Fibroblast of skin of left quadriceps (primary cell): ENCODE data around the gene GIGYF1.
"Not testable (repeated sequence)": the region's sequence is repeated elsewhere in the genome, so short reads cannot be mapped to it uniquely, and the experiment has no call there.

Experiments used
- DNase-seq, 2 experiments: peaks; one replicate each; pipeline ENCODE4 v3.0.0-alpha.2; 2013; ENCODE audit warnings: low read depth in 2 of 2

The GIGYF1 gene

GRCh38 chr7:100694098-100694745, at the start of gene GIGYF1:
Gene GIGYF1 (minus strand): TSS chr7:100694250. CDS start chr7:100688238, 6,012 bp downstream.
- DNase-seq: peak; percentile 23 to 27

- DNase-seq: no peak
Observed at GRCh38 chr7:100739934-100740333, 45.9 kb upstream of the GIGYF1 start.

DNA sequence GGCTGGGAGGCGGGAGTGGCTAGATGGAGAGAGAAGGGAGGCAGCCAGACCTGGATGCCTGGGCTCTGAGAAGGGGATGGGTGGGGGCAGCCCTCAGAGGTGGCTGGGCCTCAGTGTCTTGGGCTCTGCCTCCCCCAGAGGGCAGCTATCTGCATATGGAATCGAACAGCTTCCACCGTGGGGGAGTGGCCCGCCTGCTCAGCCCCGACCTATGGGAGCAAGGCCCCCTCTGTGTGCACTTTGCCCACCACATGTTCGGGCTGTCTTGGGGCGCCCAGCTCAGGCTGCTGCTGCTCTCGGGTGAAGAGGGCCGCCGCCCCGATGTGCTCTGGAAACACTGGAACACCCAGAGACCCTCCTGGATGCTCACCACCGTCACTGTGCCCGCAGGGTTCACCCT, 42.6 kb upstream of the GIGYF1 start:
- no peak for DNase-seq

DNA sequence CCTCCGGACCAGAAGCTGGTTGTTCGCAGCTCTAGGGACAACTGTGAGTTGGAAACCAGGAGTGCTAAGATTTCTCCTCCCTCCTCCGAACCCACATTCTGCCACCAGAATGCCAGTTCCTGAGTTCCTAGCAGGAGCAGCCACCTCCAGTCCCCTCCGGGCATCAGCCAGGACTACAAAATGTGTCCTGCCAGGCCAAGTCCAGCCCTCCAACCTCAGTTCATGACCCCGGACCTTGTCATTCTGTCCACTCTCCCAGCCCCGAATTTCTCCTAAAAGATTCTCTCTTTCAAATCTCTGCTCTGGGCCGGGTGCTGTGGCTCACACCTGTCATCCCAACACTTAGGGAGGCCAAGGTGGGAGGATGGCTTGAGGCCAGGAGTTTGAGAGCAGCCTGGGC, 41.7 kb upstream of the GIGYF1 start:
- DNase-seq: no peak

DNA sequence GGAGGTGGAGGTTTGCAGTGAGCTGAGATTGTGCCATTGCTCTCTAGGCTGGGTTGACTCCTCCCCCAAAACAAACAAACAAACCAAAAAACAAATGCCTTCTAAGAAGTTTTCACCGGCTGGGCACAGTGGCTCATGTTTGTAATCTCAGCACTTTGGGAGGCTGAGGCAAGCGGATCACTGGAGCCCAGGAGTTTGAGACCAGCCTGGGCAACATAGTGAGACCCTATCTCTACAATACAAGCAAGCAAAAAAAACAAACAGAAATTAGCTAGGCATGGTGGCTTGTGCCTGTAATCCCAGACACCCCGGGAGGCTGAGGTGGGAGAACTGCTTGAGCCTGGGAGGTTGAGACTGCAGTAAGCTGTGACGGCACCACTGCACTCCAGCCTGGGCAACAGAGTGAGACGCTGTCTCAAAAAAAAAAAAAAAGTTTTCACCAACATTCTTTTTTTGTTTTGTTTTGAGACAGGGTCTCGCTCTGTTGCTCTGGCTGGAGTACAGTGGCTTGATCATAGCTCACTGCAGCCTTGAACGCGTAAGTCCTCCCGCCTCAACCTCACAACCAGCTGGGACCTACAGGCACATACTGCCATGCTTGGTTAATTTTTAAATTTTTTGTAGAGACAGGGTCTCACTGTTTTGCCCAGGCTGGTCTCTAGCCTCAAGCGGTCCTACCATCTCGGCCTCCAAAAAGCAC, 38.0 kb upstream of the GIGYF1 start:
- no peak for DNase-seq

DNA sequence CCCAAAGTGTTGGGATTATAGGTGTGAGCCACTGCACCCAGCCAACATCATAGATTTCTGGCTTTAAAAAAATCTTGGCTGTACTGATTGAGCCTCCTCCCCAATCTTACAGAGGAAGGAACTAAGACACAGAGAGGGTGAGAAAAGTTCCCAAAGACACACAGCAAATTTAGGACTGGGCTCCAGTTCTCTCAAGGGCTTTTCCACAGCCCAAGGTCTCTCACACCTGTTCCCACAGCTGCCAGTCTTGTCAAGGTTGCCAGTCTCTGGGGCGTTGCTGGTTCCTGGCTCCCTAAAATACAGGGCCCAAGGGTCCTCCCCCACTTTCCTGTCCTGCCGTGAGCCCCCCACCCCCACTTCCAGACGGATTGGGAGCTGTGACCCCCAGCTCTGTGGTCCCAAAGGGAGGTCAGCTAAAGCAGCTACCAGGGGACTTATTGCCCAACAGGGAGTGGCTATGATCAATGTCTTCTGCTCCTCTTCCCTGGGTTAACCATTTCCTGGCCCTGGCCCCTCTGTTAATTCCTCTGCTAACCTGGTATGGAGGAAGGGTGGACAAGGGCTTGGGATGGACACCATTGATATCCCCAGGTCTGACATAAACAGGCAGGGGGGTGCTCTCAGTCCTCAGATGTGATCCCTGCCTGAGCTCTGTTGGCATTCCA, 36.2 kb upstream of the GIGYF1 start:
- DNase-seq: no peak

DNA sequence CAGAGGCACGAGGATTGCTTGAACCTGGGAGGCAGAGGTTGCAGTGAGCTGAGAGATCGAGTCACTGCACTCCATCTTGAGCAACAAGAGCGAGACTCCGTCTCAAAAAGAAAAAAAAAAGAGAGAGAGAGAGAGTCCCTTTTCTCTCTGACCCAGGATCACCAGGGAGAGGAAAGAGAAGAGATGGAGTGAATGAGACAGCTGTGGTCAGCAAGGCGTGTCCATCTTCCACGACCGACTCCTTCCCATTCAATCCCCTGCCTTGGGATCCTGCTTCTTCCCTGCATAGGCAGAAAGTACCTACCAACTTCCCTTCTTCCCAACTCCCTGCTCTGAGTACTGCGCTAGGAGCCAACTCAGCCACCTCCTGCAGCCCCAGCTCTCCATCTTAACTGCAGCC, 34.1 kb upstream of the GIGYF1 start:
- DNase-seq: no peak

DNA sequence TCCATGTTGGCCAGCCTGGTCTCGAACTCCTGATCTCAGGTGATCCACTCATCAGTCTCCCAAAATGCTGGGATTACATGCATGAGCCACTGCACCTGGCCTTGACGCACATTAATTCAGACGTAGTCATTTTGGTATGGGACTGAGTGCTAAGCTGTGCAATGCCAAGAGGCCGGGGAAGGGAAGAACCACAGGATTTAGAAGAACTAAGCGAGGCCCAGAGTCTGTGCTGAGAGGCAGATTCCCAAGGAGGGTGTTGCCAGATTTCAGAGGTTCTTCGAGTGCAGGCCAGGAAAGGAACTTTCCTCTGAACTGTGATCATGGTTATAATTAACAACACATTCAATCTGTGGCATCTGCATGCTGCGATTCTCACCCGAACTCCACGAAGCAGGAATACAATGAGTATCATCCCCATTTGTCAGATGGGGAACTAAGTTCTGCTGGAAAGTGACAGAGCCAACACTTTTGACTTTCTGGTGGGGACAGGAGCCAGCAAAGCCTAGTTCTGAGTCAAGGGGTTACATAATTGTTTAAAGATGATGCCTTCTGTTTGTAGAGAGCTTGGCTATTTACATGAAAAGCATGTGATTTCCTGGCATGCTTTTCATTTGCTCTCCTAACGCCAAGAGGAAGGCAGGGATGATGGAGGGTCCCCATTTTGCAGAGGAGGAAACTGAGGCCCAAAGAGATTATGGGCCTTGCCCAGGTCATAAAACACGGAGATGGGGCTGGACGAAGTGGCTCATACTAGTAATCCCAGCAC, 33.1 kb upstream of the GIGYF1 start:
- DNase-seq: peak; percentile 92 to 93

DNA sequence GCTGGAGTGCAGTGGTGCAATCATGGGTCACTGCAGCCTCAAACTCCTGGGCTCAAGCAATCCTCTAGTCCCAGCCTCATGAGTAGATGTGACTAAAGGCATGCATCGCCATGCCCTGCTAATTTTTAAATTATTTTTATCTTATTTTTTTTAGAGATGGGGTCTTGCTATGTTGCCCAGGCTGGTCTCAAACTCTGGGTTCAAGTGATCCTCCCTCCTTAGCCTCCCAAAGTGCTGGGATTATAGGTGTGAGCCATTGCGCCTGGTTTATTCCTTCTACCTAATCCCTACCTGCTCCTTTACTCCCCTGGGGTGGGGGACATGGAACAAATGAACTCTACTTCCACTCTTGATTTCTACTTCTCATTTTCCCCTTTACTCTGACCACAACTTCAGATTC, 30.3 kb upstream of the GIGYF1 start:
- DNase-seq: not testable (repeated sequence)

DNA sequence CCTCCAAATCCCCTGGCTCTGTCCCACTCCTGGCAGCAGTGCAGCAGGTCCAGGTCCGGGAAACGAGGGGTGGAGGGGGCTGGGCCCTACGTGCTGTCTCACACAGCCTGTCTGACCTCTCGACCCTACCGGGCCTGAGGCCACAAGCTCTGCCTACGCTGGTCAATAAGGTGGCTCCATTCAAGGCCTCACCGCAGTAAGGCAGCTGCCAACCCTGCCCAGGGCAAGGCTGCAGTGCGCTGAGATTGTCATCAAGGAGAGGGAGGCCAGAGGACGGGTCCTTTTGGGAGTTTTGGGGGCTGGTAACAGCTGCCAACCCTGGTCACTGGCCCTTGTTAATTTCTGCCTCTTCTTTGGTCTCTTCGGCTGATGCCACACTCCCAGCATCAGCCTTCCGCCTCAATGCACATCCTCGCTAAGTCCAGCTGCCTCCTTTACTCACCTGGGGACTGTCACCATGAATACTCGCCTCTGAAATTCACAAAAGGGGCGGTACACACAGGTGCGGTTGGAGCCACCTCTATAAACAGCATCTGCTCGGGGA, 29.8 kb upstream of the GIGYF1 start:
- no peak for DNase-seq

- no peak for DNase-seq
Observed at GRCh38 chr7:100722480-100723212, 28.6 kb upstream of the GIGYF1 start.

GRCh38 chr7:100721505-100721812, 27.4 kb upstream of the GIGYF1 start:
- DNase-seq: no peak

GRCh38 chr7:100720671-100721504, 26.8 kb upstream of the GIGYF1 start:
- no peak for DNase-seq

DNA sequence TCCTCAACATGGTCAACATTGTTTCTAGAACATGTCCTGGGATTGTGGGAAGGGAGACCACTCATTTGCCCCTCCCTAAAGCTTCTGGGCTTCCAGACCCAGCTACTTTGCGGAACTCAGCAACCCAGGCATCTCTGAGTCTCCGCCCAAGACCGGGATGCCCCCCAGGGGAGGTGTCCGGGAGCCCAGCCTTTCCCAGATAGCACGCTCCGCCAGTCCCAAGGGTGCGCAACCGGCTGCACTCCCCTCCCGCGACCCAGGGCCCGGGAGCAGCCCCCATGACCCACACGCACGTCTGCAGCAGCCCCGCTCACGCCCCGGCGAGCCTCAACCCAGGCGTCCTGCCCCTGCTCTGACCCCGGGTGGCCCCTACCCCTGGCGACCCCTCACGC, 26.2 kb upstream of the GIGYF1 start, which contains the start of gene EPO:
Gene EPO (plus strand): TSS at position 190 of the 392 bp plus-strand sequence. CDS start 513 bp downstream, outside the sequence.
- no peak for DNase-seq

DNA sequence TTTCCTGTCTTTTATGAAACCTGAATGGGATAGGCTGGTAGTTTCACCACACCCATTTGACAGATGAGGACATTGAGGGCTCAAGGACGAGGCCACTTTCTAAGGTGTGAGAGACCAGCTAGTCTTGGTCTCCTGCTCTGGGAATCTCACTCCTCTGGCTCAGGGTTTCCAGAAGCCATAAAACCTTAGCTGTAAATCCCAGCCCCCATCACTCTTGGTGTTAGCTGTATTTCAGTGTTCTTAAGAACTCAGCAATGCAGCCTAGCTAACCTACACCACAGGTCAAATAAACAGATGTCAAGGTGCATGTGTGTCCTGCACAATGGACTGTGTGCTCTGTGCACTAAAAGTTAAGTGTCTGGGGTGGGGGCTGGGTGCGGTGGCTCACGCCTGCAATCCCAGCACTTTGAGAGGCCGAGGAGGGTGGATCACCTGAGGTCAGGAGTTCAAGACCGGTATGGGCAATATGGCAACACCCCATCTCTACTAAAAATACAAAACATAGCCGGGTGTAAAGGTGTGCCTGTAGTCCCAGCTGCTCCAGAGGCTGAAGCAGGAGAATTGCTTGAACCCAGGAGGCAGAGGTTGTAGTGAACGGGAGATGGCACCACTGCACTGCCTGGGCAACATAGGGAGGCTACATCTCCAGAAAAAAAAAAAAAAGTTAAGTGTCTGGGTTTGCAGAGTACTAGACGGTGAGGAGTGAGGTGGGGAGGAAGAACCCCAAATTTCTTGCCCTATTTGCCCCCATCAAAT, 25.7 kb upstream of the GIGYF1 start:
- peak in 1 of 2 experiments; percentile 18 for DNase-seq

GRCh38 chr7:100717073-100717472, 23.0 kb upstream of the GIGYF1 start:
- DNase-seq: not testable (repeated sequence)

GRCh38 chr7:100714725-100715124, 20.7 kb upstream of the GIGYF1 start:
- no peak for DNase-seq

DNA sequence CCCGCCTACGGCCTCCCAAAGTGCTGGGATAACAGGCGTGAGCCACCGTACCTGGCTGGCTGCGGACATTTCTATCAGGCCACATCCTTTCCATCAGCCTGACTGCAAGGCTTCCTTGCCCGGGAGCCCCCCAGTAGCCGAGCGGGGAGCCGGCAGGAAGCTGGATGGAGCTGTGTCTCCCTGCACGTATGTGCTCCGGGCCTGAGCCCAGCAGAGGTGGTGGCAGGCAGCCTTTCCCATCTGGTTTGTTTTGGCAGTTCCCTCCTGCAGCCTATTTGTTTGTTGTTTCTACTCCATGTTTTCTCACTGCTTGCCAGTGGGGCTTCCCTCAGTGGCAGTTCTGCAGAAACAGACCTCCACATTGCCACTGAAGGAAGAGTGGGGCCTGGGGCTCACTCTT, 17.3 kb upstream of the GIGYF1 start:
- DNase-seq: no peak

- no peak for DNase-seq
Observed at GRCh38 chr7:100710452-100710851, 16.4 kb upstream of the GIGYF1 start.

DNA sequence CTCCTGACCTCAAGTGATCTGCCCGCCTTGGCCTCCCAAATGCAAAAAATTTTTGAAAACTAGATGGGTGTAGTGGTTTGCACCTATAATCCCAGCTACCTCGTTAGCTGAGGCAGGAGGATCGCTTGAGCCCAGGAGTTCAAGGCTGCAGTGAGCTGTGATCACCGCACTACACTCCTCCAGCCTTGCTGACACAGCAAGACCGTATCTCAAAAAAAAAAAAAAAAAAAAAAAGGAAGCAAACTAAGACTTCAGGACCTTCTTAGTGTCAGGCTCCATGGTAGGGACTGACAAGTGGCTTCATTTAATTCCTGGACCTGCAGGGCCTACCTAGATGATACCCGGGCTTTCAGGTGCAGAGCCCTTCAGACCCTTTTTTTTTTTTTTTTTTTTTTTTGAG, 14.3 kb upstream of the GIGYF1 start:
- no peak for DNase-seq
